ENCODE results near the gene EMSY. TPM values are rescaled to one million over a fixed set of nuclear protein-coding genes. Genes with fewer than 3 reads are reported as not detected.

The EMSY gene
- total RNA-seq, 4 donors from 2014 or later, result 27.6 to 36.5 (median 32.0) TPM

DNA sequence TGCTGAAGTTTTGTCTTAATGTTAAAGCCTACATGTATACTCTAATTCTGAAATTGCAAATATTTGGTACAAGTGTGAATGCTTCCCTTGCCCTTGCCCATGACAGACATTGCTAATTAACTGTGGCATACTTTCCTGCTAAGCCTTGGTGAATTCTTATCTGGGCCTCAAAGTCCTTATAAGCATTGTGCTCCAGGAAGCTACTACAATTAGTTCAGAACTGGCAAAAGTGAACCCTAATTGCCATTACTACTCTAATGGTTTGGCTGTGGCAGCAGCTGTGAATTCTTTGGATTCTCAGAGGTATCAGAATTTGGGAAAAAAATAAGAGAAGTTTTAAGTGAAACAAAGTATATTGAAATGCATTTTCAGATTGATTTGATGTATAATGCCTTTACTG lies 24.3 kb downstream of the EMSY start:
- DNase-seq, result no peak
- no peak overlapping the region for H3K4me3 ChIP-seq
- H3K27ac ChIP-seq, result no peak overlapping the region
- no peaks in the 10 kb centered on the region for H3K9me3 ChIP-seq
- no peaks in the 10 kb centered on the region for H3K4me1 ChIP-seq
- H3K27me3 ChIP-seq, result no peaks in the 10 kb centered on the region
- H3K36me3 ChIP-seq, result peaks cover 0 to 49% (median 0%) of the 10 kb centered on the region in 3 donors
- TF ChIP-seq POLR2A (IDR thresholded peaks at IDR 0.05), result no peak
- TF ChIP-seq, protein P1, sequence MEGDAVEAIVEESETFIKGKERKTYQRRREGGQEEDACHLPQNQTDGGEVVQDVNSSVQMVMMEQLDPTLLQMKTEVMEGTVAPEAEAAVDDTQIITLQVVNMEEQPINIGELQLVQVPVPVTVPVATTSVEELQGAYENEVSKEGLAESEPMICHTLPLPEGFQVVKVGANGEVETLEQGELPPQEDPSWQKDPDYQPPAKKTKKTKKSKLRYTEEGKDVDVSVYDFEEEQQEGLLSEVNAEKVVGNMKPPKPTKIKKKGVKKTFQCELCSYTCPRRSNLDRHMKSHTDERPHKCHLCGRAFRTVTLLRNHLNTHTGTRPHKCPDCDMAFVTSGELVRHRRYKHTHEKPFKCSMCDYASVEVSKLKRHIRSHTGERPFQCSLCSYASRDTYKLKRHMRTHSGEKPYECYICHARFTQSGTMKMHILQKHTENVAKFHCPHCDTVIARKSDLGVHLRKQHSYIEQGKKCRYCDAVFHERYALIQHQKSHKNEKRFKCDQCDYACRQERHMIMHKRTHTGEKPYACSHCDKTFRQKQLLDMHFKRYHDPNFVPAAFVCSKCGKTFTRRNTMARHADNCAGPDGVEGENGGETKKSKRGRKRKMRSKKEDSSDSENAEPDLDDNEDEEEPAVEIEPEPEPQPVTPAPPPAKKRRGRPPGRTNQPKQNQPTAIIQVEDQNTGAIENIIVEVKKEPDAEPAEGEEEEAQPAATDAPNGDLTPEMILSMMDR (IDR thresholded peaks at IDR 0.05), result no peak

DNA sequence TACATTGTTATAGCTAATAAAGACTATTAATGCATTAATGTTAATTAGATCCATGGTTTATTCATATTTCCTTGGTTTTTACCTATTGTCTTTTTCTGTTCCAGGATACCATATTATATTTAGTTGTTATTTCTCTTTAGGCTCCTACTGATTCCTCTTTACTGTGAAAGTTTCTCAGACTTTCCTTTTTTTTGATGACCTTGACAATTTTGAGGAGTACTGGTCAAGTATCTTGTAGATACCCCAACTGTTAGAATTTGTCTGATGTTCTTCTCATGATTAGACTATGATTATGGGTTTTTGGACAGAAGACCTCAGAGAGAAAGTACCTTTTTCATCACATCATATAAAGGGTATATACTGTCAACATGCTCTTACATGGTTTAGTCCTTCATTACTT lies 26.6 kb downstream of the EMSY start:
- no peak for DNase-seq
- Histone ChIP-seq H3K9me3 (no peaks in the 10 kb centered on the region), H3K27ac (no peak overlapping the region), H3K4me3 (no peak overlapping the region), H3K4me1 (no peaks in the 10 kb centered on the region), H3K27me3 (no peaks in the 10 kb centered on the region), H3K36me3 (peaks cover 0 to 44% (median 0%) of the 10 kb centered on the region in 3 donors)
- TF ChIP-seq, protein P1 (IDR thresholded peaks at IDR 0.05), result no peak
- no peak for TF ChIP-seq POLR2A (IDR thresholded peaks at IDR 0.05)

DNA sequence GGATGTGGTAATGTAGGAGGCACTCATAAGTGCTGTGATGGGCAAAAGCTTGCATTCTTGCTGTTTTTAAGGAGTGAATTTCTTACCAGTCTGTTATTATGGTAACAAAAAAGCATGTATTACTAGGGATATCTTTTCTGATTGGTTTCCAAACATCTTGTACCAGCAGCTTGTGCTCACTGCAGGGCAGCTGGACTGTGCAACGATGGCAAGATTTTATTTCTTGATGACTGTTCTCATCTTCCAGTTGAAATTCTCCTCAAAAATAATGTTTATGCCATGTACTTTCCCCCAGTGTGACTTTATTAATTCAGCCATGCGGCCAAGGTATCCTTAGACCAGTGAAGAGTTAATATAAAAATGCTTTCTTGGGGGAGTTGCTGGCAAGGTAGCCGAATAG lies 35.4 kb downstream of the EMSY start:
- Histone ChIP-seq H3K9me3 (no peaks in the 10 kb centered on the region), H3K27me3 (no peaks in the 10 kb centered on the region), H3K36me3 (peaks cover 0 to 31% (median 0%) of the 10 kb centered on the region in 3 donors), H3K4me3 (no peak overlapping the region), H3K4me1 (no peaks in the 10 kb centered on the region), H3K27ac (no peak overlapping the region)
- DNase-seq, result no peak
- TF ChIP-seq, protein P1 (IDR thresholded peaks at IDR 0.05), result no peak
- TF ChIP-seq POLR2A (IDR thresholded peaks at IDR 0.05), result no peak

DNA sequence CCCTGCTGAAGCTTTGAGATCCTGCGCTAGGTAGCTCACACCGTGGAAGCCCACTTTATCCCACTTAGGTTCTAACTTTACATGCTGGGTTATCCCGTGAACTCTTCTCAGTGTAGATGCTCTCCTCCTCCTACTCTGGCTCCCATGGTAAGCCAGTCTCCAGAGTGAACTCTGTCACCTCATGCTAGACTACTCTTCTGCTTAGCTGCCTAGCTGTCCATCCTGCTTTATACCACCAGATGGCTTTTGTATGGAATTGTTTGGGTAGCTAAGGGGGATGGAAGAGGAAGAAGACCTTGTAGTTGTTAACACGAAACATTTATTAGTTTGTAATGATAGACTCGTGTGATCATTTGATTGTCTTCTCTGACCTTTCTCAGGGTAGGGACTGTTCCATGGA lies 46.8 kb downstream of the EMSY start:
- no peak for DNase-seq
- no peak overlapping the region for H3K4me3 ChIP-seq
- H3K36me3 ChIP-seq, result peaks cover 0 to 10% (median 0%) of the 10 kb centered on the region in 3 donors
- H3K27me3 ChIP-seq, result no peaks in the 10 kb centered on the region
- H3K4me1 ChIP-seq, result peaks cover 0 to 4% (median 0%) of the 10 kb centered on the region in 4 donors
- no peaks in the 10 kb centered on the region for H3K9me3 ChIP-seq
- TF ChIP-seq, protein P1 (IDR thresholded peaks at IDR 0.05), result no peak
- TF ChIP-seq POLR2A (IDR thresholded peaks at IDR 0.05), result no peak
- H3K27ac ChIP-seq, result no peak overlapping the region

DNA sequence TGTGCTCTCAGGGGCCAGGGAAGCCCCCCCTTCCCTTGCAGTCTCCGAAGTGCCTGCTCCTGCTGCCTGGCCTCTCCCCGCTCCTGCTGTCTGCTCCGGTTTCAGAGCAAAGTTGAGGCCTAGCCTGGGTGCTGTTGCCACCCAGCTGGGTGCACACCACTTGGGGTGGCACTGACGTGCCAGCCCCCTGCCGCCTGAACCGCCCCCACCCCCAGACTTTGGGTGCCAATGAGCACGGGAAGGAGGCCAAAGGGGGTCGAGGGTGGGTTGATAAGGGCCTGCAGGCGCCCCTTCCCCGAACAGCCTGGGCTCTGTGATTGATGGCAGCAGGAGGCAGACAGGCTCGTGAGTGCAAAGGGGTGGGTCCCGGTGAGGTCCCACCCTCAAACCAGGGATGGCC lies 48.2 kb downstream of the EMSY start:
- Histone ChIP-seq H3K36me3 (peaks cover 0 to 12% (median 0%) of the 10 kb centered on the region in 3 donors), H3K4me3 (no peak overlapping the region), H3K4me1 (peaks cover 0 to 4% (median 0%) of the 10 kb centered on the region in 4 donors), H3K27ac (no peak overlapping the region), H3K9me3 (no peaks in the 10 kb centered on the region), H3K27me3 (no peaks in the 10 kb centered on the region)
- DNase-seq, result no peak
- TF ChIP-seq, protein P1 (IDR thresholded peaks at IDR 0.05), result no peak
- TF ChIP-seq POLR2A (IDR thresholded peaks at IDR 0.05), result no peak

Measured in Peyer's patch (tissue), 4 donors.